Liver (tissue), 9 donors: Measurements from ENCODE around the gene GALNT9. TPM values are rescaled to one million over a fixed set of nuclear protein-coding genes. Genes with fewer than 3 reads are reported as not detected.

Experiments used
- DNase-seq: peaks from one replicate; pipeline ENCODE4 v3.0.0-alpha.2; 2017; ENCODE audit warnings: low spot score
- H3K27ac ChIP-seq, 2 donors: one replicate each; pipeline ENCODE4 v1.7.0; 2013; ENCODE audit warnings: inconsistent platforms in 2 of 2, low read length in 2 of 2, control low read depth in 1 of 2, low read depth in 1 of 2, mild to moderate bottlenecking in 1 of 2
- H3K27me3 ChIP-seq, 4 donors: one replicate each; pipeline versions ENCODE4 v1.6.1 to v1.7.0; 2013; ENCODE audit warnings: low read length in 3 of 4, inconsistent platforms in 1 of 4, mild to moderate bottlenecking in 1 of 4, moderate library complexity in 1 of 4; ENCODE audit not compliant: control insufficient read depth in 4 of 4, insufficient read depth in 4 of 4
- H3K36me3 ChIP-seq, 4 donors: one replicate each; pipeline versions ENCODE4 v1.6.1 to v1.7.0; 2013; ENCODE audit warnings: low read length in 3 of 4, mild to moderate bottlenecking in 3 of 4, low read depth in 1 of 4, moderate library complexity in 1 of 4; ENCODE audit not compliant: control insufficient read depth in 4 of 4, insufficient read depth in 3 of 4
- H3K4me1 ChIP-seq, 4 donors: one replicate each; pipeline versions ENCODE4 v1.6.1 to v1.7.0; 2013; ENCODE audit warnings: low read length in 3 of 4, mild to moderate bottlenecking in 3 of 4, moderate library complexity in 1 of 4; ENCODE audit not compliant: control insufficient read depth in 4 of 4, insufficient read depth in 4 of 4
- H3K4me3 ChIP-seq, 3 donors: one replicate each; pipeline versions ENCODE4 v1.6.1 to v1.7.0; 2013; ENCODE audit warnings: low read length in 3 of 3, control low read depth in 1 of 3, low read depth in 1 of 3, mild to moderate bottlenecking in 1 of 3
- H3K9ac ChIP-seq, 2 donors: one replicate each; pipeline ENCODE4 v1.7.0; 2013; ENCODE audit warnings: low read length in 2 of 2, mild to moderate bottlenecking in 2 of 2, moderate library complexity in 2 of 2, control low read depth in 1 of 2, low read depth in 1 of 2
- H3K9me3 ChIP-seq, 4 donors: one replicate each; pipeline versions ENCODE4 v1.6.1 to v1.7.0; 2013; ENCODE audit warnings: low read length in 3 of 4; ENCODE audit not compliant: control insufficient read depth in 4 of 4
- CTCF ChIP-seq: fragments of 150-350 bp; IDR thresholded peaks from 2 replicates; pipeline ENCODE4 v1.5.1; 2017; ENCODE audit warnings: improper control_type of control experiment, low read depth, low read length; ENCODE audit not compliant: missing input control
- EGR1 ChIP-seq, 2 donors: IDR thresholded peaks; 2 replicates each; pipeline ENCODE4 v1.6.1; 2016 to 2018; ENCODE audit warnings: antibody characterized with exemption in 2 of 2, low read depth in 2 of 2
- FOXA1 ChIP-seq: IDR thresholded peaks from 2 replicates; pipeline ENCODE4 v1.6.1; 2016; ENCODE audit warnings: antibody characterized with exemption
- FOXA2 ChIP-seq: IDR thresholded peaks from 2 replicates; pipeline ENCODE4 v1.6.1; 2016; ENCODE audit warnings: antibody characterized with exemption
- GABPA ChIP-seq, 2 donors: IDR thresholded peaks in 1 of 2; conservative IDR thresholded peaks in 1 of 2; 2 replicates each; pipeline ENCODE4 v1.6.1; 2016; ENCODE audit warnings: antibody characterized with exemption in 2 of 2, mild to moderate bottlenecking in 1 of 2, moderate library complexity in 1 of 2
- HNF4A ChIP-seq, 2 donors: conservative IDR thresholded peaks; 2 replicates each; pipeline ENCODE4 v1.6.1; 2016; ENCODE audit warnings: antibody characterized with exemption in 2 of 2, mild to moderate bottlenecking in 2 of 2
- HNF4G ChIP-seq: IDR thresholded peaks from 2 replicates; pipeline ENCODE4 v1.6.1; 2016; ENCODE audit warnings: antibody characterized with exemption
- NR2F2 ChIP-seq: IDR thresholded peaks from 2 replicates; pipeline ENCODE4 v1.6.1; 2016; ENCODE audit warnings: antibody characterized with exemption
- RAD21 ChIP-seq, 2 donors: IDR thresholded peaks; 2 replicates each; pipeline ENCODE4 v1.6.1; 2016; ENCODE audit warnings: antibody characterized with exemption in 2 of 2, mild to moderate bottlenecking in 2 of 2
- REST ChIP-seq: IDR thresholded peaks from 2 replicates; pipeline ENCODE4 v1.6.1; 2016; ENCODE audit warnings: antibody characterized with exemption, mild to moderate bottlenecking
- RXRA ChIP-seq, 2 donors: IDR thresholded peaks; 2 replicates each; pipeline ENCODE4 v1.6.1; 2017 to 2018; ENCODE audit warnings: antibody characterized with exemption in 2 of 2, mild to moderate bottlenecking in 1 of 2
- SP1 ChIP-seq: IDR thresholded peaks from 2 replicates; pipeline ENCODE4 v1.6.1; 2018; ENCODE audit warnings: antibody characterized with exemption, mild to moderate bottlenecking
- TAF1 ChIP-seq: conservative IDR thresholded peaks from 2 replicates; pipeline ENCODE4 v1.6.1; 2016; ENCODE audit warnings: antibody characterized with exemption, mild to moderate bottlenecking
- YY1 ChIP-seq: IDR thresholded peaks from 2 replicates; pipeline ENCODE4 v1.6.1; 2016; ENCODE audit warnings: antibody characterized with exemption, mild to moderate bottlenecking
- WGBS: extraction: QIAGEN DNeasy Blood & Tissue Kit; methylation state at CpG from one replicate; pipeline ENCODE4 v1.1.7; 2013; 5-methylcytosine and 5-hydroxymethylcytosine counted together
- polyA plus RNA-seq, 2 donors: library from polyadenylated mRNA; stranded (reverse) in 1 of 2; unstranded in 1 of 2; fragments of 200-250 nt in 1 of 2; fragments of >200 nt in 1 of 2; fragmentation: Nextera tagmentation in 1 of 2; extraction: Ambion mirVana in 1 of 2; gene quantifications; one replicate each; pipeline versions ENCODE4 v1.2.1 to v1.2.3, GENCODE V29; 2013 to 2015
- total RNA-seq, 2 donors: library from RNA; depleted of rRNA; stranded (reverse); fragments of >200 nt; gene quantifications; one replicate each; pipeline ENCODE4 v1.2.3, GENCODE V29; 2014
- TF ChIP-seq, protein P1 (sequence below): IDR thresholded peaks from 2 replicates; pipeline ENCODE4 v1.6.1; 2016; ENCODE audit warnings: antibody characterized with exemption
- TF ChIP-seq, protein P2 (sequence below): IDR thresholded peaks from 2 replicates; pipeline ENCODE4 v1.6.1; 2016; ENCODE audit warnings: antibody characterized with exemption
- donor health status: healthy.
- donor health status: healthy.
- donor health status: healthy.
- donor health status: healthy.
- donor health status: healthy.

GALNT9 gene
- total and polyA plus RNA-seq, 4 donors: 0.05 to 0.25 (median 0.09) TPM; not detected in 1

- Histone ChIP-seq H3K36me3 (no peaks in the 10 kb centered on the region), H3K9me3 (no peaks in the 10 kb centered on the region), H3K9ac (no peak overlapping the region), H3K4me3 (no peak overlapping the region), H3K27ac (no peak overlapping the region), H3K4me1 (peaks cover 0 to 8% (median 1%) of the 10 kb centered on the region in 4 donors), H3K27me3 (no peaks in the 10 kb centered on the region)
- no peak for DNase-seq
- TF ChIP-seq SP1: no peak
- TF ChIP-seq, protein P1, sequence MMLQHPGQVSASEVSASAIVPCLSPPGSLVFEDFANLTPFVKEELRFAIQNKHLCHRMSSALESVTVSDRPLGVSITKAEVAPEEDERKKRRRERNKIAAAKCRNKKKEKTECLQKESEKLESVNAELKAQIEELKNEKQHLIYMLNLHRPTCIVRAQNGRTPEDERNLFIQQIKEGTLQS: no peak
- no peak for TF ChIP-seq CTCF
- no peak for TF ChIP-seq YY1
- TF ChIP-seq FOXA1: no peak
- TF ChIP-seq REST: no peak
- TF ChIP-seq RAD21 (IDR thresholded peaks at IDR 0.05): no peak
- TF ChIP-seq EGR1 (IDR thresholded peaks at IDR 0.05; ENCODE audit: low read depth in 2 of 2): no peak
- TF ChIP-seq, protein P2, sequence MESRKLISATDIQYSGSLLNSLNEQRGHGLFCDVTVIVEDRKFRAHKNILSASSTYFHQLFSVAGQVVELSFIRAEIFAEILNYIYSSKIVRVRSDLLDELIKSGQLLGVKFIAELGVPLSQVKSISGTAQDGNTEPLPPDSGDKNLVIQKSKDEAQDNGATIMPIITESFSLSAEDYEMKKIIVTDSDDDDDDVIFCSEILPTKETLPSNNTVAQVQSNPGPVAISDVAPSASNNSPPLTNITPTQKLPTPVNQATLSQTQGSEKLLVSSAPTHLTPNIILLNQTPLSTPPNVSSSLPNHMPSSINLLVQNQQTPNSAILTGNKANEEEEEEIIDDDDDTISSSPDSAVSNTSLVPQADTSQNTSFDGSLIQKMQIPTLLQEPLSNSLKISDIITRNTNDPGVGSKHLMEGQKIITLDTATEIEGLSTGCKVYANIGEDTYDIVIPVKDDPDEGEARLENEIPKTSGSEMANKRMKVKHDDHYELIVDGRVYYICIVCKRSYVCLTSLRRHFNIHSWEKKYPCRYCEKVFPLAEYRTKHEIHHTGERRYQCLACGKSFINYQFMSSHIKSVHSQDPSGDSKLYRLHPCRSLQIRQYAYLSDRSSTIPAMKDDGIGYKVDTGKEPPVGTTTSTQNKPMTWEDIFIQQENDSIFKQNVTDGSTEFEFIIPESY: no peak
- TF ChIP-seq HNF4A (conservative IDR thresholded peaks at IDR 0.05): no peak
- TF ChIP-seq TAF1: no peak
- TF ChIP-seq HNF4G: no peak
- TF ChIP-seq NR2F2: no peak
- WGBS: 75% methylated on average over 38 of the region's 38 CpGs
Measured at GRCh38 chr12:132278401-132279183, 50.8 kb downstream of the GALNT9 start.

DNA sequence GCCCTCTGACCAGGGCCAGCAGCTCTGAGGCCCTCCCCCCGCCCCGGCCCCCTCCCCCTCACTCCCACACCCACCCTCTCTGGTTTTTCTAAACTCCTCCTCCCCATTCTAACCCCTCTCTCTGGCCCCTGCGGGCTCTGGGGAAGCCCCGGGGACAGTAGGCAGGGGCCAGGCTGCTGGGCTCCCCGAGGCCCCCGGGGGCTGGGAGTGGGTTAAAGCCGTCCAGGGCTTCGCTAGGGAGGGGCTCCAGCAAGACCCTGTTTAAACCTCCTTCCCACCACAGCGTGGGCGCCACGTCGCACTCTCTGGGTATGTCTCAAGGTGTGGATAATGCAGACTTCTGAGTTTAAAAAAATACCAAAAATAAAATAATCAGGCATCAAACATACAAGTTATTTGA, 51.4 kb downstream of the GALNT9 start:
- peaks cover 0 to 8% (median 1%) of the 10 kb centered on the region in 4 donors for H3K4me1 ChIP-seq
- no peak overlapping the region for H3K27ac ChIP-seq
- no peaks in the 10 kb centered on the region for H3K27me3 ChIP-seq
- H3K9ac ChIP-seq: no peak overlapping the region
- DNase-seq: no peak
- TF ChIP-seq EGR1 (IDR thresholded peaks at IDR 0.05; ENCODE audit: low read depth in 2 of 2) (no peak), RXRA (IDR thresholded peaks at IDR 0.05) (no peak), NR2F2 (no peak), REST (no peak), TAF1 (no peak), GABPA (IDR thresholded peaks at IDR 0.05 in 1 of 2, conservative IDR thresholded peaks at IDR 0.05 in 1 of 2) (no peak), FOXA1 (no peak), SP1 (no peak), YY1 (no peak), FOXA2 (no peak), HNF4G (no peak)
- TF ChIP-seq, protein P2: no peak
- TF ChIP-seq, protein P1: no peak
- no peak overlapping the region for H3K4me3 ChIP-seq
- H3K9me3 ChIP-seq: no peaks in the 10 kb centered on the region
- WGBS: 48% methylated on average over 12 of the region's 12 CpGs
- H3K36me3 ChIP-seq: no peaks in the 10 kb centered on the region
